HG03520 (cell line): ENCODE data around the gene TOLLIP.

ENCODE experiments used
- ATAC-seq: cut with Tn5 transposase; IDR thresholded peaks from one replicate; pipeline ENCODE4 v1.9.1; 2021; ENCODE audit warnings: mild to moderate bottlenecking, moderate library complexity; ENCODE audit not compliant: unreplicated experiment

The TOLLIP gene

DNA sequence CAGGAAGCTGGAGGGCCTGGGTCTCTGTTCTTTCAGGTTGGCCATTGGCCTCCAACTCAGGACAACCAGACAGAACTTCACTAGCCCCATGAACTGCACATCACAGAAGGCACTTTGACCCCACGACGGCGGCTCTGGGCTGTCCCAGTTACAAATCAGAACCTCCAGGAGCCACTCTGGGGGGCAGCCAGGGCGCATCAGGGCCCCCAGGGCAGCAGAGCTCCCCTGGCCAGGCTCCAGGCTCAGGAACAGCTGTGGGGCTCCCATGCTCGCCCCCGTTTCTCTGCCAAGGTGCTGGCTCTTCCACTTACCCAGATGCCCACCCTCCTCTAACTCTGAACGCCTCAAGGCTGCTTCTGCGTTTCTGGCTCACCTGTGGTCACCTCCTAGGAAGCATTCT lies 25.5 kb downstream of the TOLLIP start:
- ATAC-seq = no peak

DNA sequence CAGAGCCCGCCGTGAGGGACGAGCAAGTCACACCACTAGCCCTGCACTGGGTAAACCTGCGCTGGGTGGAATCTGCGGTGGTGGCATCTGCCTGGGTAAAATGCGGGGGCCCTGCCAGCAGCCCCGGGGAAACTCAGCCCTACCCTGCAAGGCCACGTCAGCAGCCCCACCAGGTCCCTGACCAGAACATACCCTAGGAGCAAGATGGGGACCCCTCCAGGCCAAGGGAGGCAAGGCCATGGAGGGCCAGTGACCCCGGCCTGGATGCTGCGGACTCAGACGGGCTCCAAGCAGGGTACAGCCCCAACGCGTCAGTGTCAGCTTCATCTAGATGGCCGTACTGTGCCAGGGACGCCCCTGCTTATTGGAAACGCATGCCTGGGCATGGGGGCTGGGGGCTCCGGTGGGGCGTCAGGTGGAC lies 26.3 kb downstream of the TOLLIP start:
- no peak for ATAC-seq

DNA sequence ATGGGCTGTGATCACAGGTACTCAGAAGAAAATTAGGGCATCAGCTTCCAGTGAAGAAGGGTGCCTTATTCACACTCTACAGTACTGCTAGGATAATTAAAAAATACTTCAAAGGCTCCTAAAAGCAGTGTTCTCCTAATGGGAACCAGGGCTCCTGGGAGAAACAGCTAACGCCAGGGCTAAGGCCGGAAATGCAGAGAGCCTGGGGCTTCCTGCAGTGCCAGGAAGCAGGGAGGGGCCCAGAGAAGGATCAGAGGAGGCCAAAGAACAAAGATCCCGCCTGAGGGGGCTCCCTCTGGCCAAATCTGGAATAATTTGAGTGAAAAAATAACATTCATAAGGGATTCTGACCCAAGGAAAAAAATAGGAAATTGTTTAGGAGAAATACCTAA lies 27.5 kb downstream of the TOLLIP start:
- ATAC-seq = no peak

- ATAC-seq = no peak
Measured at GRCh38 chr11:1281326-1281973, 28.0 kb downstream of the TOLLIP start.

DNA sequence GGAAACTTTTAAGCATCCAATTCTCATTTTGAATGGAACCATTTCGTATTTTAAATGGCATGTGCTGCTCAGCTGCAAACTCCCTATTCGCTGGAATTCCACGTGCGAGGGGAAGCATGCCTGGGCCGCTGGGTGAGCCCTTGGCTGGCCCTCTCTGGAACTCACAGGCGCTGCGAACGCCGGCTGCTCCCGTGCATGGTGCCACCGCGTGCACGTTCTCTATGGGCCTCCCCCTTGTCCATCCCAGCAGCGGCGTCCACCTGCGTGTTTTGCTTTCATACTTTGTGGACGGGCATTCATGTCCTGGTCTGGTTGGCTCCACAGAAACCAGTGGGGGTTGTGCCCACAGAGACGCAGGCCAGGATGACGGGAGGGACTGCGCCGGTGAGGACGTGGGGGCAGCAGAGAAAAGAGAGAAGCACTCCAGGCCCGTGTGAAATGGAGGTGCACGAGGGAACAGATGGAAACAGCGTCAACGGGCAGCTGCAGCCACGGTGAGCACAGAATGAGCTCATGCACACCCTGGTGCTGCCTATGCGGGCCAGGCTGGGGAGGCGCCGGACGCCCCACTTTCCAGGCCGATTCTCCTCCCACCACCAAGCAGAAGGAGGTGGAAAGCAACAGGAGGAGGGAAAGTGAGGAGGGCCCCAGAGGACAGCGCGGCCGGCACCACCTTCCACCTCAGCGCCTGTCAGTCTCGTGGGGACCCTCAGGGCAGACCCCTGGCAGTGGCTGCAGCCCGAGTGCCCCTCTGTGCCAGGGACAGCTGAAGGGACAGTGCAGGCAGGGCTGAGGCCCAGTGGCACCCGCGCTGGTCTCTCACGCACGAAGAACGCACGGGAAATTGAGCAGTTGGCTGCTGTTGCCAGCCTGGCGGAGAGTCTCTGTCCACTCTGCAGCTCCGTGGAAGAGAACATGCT lies 29.1 kb downstream of the TOLLIP start:
- no peak for ATAC-seq

- no peak for ATAC-seq
Measured at GRCh38 chr11:1279674-1280055, 29.8 kb downstream of the TOLLIP start.

GRCh38 chr11:1278766-1279673 lies 30.4 kb downstream of the TOLLIP start:
- no peak for ATAC-seq

GRCh38 chr11:1277936-1278512 lies 31.4 kb downstream of the TOLLIP start:
- no peak for ATAC-seq

GRCh38 chr11:1276866-1277615 lies 32.4 kb downstream of the TOLLIP start:
- ATAC-seq = no peak

DNA sequence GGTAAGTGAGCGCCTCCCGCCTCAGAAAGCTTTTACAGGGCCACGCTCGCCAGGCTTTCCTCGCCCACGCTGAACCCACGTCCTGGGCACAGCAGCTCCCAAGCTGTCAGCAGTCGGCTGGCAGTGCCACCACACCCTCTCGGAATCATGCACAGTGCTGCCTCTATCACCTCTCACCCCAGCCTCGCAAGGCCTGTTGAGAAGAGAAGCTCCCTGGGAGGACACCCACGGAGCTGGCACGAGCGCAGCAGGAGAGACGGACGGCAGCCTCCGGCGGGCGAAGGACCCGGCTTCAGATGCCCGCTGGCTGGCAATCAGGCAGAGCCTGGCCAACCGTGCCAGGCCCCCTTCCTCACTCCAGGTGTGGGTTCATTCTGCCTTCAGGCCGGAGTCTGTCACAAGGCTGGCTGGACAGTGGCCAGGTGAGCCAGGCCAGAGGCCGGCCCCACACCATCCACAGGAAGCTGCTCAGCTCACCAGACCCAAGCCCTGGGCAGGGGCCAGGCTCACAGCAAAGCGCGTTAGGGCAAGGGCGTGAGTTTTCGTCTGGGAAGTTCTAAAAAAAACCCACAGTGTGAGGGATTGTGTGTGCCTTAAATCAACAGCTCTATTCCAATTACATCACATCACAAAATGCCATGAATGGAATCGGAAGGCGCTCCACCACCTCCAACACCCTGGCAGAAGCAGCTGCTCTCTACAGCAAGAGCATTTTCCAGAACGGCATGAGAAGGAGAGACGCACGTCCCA lies 33.2 kb downstream of the TOLLIP start:
- no peak for ATAC-seq

- ATAC-seq = no peak
Measured at GRCh38 chr11:1275021-1275420, 34.4 kb downstream of the TOLLIP start.

DNA sequence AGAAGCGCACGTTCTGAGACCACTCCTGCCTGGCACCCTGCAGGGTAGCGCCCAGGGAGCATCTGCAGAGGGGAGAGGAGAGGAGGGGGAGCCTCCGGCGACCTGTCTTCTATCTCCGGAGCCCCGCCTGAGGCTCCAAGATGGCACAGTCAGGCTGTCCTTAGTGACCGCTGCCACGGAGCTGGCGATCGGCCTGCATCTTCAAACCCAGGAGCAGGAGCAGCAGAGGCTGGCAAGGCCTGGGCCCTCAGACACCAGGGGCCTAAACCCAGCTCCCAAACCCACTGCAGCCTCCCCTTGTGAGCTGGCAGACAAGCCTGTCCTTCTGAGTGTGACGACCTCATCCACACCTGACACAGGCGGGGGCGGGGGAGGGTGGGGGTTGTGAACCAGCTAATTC lies 34.9 kb downstream of the TOLLIP start:
- ATAC-seq = no peak

DNA sequence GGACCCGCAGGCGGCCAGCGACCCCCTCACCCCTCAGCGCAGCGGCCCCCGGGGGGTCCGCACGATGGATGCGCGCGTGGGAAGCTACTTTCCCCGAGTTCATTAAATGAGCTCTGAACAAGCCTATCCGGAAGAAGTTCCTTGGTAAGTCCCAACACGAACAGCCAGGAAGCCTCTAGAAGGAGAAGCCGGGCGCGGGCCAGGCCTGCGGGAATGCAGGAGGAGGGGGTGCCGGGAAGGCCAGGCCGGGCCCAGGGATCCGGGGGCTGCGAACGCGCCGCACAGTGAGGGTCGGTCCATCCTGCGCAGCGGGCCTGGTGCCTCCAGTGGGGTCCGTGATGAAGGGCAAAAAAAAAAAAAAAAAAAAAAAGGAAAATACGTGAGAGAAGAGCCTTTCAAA lies 36.9 kb downstream of the TOLLIP start:
- ATAC-seq = no peak

- no peak for ATAC-seq
Measured at GRCh38 chr11:1271927-1272326, 37.5 kb downstream of the TOLLIP start.

GRCh38 chr11:1271406-1271805 lies 38.0 kb downstream of the TOLLIP start:
- ATAC-seq = no peak

GRCh38 chr11:1271002-1271401 lies 38.4 kb downstream of the TOLLIP start:
- no peak for ATAC-seq

- ATAC-seq = no peak
Measured at GRCh38 chr11:1270476-1270875, 39.0 kb downstream of the TOLLIP start.

DNA sequence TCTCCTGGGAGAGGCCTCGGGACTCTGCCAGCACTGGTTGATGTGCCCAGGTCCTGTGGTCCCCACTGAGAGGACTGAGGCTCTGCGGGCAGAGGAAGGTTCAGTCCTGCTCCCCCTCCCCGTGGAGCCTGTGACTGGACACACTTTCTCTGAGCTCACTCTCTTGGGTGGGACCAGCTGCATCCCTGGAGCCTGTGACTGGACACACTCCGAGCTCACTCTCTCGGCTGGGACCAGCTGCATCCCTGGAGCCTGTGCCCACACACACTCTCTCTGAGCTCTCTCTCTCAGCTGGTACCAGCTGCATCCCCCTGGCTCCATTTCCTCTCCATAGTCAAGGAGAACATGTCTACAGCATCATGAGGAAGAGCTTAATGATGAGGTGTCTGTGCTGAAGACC lies 39.5 kb downstream of the TOLLIP start:
- ATAC-seq = no peak

- ATAC-seq = no peak
Measured at GRCh38 chr11:1267441-1268100, 41.9 kb downstream of the TOLLIP start.
